Nephron progenitor cell (in vitro differentiated cells): Measurements from ENCODE around the gene KIF18B.

Experiments
- DNase-seq: peaks from one replicate; pipeline ENCODE4 v3.0.0; 2021
- H3K27ac Mint-ChIP-seq: 2 replicates; pipeline ENCODE4 v1.8.0; 2021; ENCODE audit warnings: mild to moderate bottlenecking, moderate library complexity, mixed read lengths
- H3K27me3 Mint-ChIP-seq: 2 replicates; pipeline ENCODE4 v1.8.0; 2021; ENCODE audit warnings: mild to moderate bottlenecking, low read depth, mixed read lengths; ENCODE audit not compliant: poor library complexity
- H3K36me3 Mint-ChIP-seq: 2 replicates; pipeline ENCODE4 v1.8.0; 2021; ENCODE audit warnings: low read depth, mixed read lengths
- H3K4me1 Mint-ChIP-seq: 2 replicates; pipeline ENCODE4 v1.8.0; 2021; ENCODE audit warnings: mixed read lengths
- H3K4me3 Mint-ChIP-seq: 2 replicates; pipeline ENCODE4 v1.8.0; 2021; ENCODE audit warnings: mild to moderate bottlenecking, moderate library complexity, mixed read lengths
- H3K9me3 Mint-ChIP-seq: 2 replicates; pipeline ENCODE4 v1.8.0; 2021; ENCODE audit warnings: mild to moderate bottlenecking, moderate library complexity, mixed read lengths
- TF ChIP-seq, protein P1 (sequence below): fragments of 200-600 bp; sonication (generic); IDR thresholded peaks from 2 replicates; pipeline ENCODE4 v1.5.0; 2021; ENCODE audit warnings: antibody characterized with exemption

KIF18B gene

DNA sequence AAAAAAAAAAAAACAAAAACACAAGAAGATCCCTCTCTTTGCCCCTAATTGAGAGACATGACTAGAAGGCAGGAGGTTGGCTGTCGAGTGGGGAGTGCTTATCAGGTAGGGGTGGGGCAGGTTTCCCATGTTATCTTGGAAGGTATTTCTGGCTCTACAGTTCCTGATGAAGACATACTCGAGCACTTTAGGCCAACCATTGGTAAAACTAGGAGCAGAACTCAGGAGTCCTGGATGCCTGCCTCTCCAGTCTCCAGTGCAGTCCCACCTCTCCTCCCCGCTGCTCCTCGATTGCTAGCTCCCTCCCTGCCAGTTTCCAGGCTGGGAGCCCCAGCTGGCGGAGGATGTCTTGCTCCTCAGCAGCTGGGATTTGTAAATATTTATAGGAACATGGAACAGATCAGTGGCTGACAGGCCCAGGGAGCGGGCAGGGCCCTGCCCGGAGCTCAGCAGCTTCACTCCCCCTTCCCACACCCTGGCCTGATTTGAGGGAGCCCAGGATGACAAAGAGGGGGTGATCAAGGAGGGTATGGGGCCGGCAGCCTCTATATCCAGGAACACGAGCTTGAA lies 31.9 kb upstream of the KIF18B start:
- Mint-ChIP-seq H3K27ac (no peak overlapping the region), H3K36me3 (no peaks in the 10 kb centered on the region), H3K27me3 (peaks cover 47% of the 10 kb centered on the region), H3K4me3 (no peak overlapping the region), H3K4me1 (peaks cover 76% of the 10 kb centered on the region), H3K9me3 (no peaks in the 10 kb centered on the region)
- TF ChIP-seq, protein P1, sequence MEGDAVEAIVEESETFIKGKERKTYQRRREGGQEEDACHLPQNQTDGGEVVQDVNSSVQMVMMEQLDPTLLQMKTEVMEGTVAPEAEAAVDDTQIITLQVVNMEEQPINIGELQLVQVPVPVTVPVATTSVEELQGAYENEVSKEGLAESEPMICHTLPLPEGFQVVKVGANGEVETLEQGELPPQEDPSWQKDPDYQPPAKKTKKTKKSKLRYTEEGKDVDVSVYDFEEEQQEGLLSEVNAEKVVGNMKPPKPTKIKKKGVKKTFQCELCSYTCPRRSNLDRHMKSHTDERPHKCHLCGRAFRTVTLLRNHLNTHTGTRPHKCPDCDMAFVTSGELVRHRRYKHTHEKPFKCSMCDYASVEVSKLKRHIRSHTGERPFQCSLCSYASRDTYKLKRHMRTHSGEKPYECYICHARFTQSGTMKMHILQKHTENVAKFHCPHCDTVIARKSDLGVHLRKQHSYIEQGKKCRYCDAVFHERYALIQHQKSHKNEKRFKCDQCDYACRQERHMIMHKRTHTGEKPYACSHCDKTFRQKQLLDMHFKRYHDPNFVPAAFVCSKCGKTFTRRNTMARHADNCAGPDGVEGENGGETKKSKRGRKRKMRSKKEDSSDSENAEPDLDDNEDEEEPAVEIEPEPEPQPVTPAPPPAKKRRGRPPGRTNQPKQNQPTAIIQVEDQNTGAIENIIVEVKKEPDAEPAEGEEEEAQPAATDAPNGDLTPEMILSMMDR: no peak
- DNase-seq: no peak

- TF ChIP-seq, protein P1: no peak
- H3K4me3 Mint-ChIP-seq: no peak overlapping the region
Measured at GRCh38 chr17:44978807-44979206, 31.2 kb upstream of the KIF18B start.

GRCh38 chr17:44977814-44978550 lies 30.4 kb upstream of the KIF18B start:
- peak overlapping the region; percentile 48 for H3K4me3 Mint-ChIP-seq

More at GRCh38 chr17:44978807-44979206, 31.2 kb upstream of the KIF18B start:
- H3K27me3 Mint-ChIP-seq: peaks cover 53% of the 10 kb centered on the region
- DNase-seq: no peak
- no peaks in the 10 kb centered on the region for H3K9me3 Mint-ChIP-seq
- peaks cover 75% of the 10 kb centered on the region for H3K4me1 Mint-ChIP-seq
- no peak overlapping the region for H3K27ac Mint-ChIP-seq
- no peaks in the 10 kb centered on the region for H3K36me3 Mint-ChIP-seq

GRCh38 chr17:44977065-44977464 lies 29.5 kb upstream of the KIF18B start:
- Mint-ChIP-seq H3K4me1 (peaks cover 61% of the 10 kb centered on the region), H3K4me3 (no peak overlapping the region), H3K27ac (no peak overlapping the region), H3K27me3 (peaks cover 62% of the 10 kb centered on the region), H3K36me3 (no peaks in the 10 kb centered on the region), H3K9me3 (no peaks in the 10 kb centered on the region)
- DNase-seq: no peak
- TF ChIP-seq, protein P1: no peak

More at GRCh38 chr17:44977814-44978550, 30.4 kb upstream of the KIF18B start:
- Mint-ChIP-seq H3K9me3 (no peaks in the 10 kb centered on the region), H3K27me3 (peaks cover 54% of the 10 kb centered on the region), H3K27ac (no peak overlapping the region), H3K4me1 (peaks cover 67% of the 10 kb centered on the region), H3K36me3 (no peaks in the 10 kb centered on the region)
- TF ChIP-seq, protein P1: no peak
- DNase-seq: no peak

- Mint-ChIP-seq H3K9me3 (no peaks in the 10 kb centered on the region), H3K36me3 (no peaks in the 10 kb centered on the region), H3K27me3 (peaks cover 63% of the 10 kb centered on the region), H3K4me3 (no peak overlapping the region), H3K4me1 (peaks cover 56% of the 10 kb centered on the region), H3K27ac (no peak overlapping the region)
- TF ChIP-seq, protein P1: no peak
- DNase-seq: no peak
Measured at GRCh38 chr17:44976206-44976605, 28.6 kb upstream of the KIF18B start.
